ENCODE measurements around the gene EML4.

Gene EML4

GRCh38 chr2:42193722-42194187, 24.6 kb downstream of the EML4 start:
- no peak overlapping the region for H3K4me3 ChIP-seq (ENCODE audit: low read length)
- H3K9me3 ChIP-seq (ENCODE audit: control insufficient read depth, low read length) = no peaks in the 10 kb centered on the region
- peaks cover 28% of the 10 kb centered on the region for H3K4me1 ChIP-seq (ENCODE audit: control insufficient read depth, insufficient read depth, low read length)
- H3K9ac ChIP-seq (ENCODE audit: low read length) = no peak overlapping the region
- H3K36me3 ChIP-seq (ENCODE audit: control insufficient read depth, insufficient read depth, low read length) = no peaks in the 10 kb centered on the region
- no peaks in the 10 kb centered on the region for H3K27me3 ChIP-seq (ENCODE audit: control insufficient read depth, insufficient read depth, low read length)

GRCh38 chr2:42194428-42194827, 25.3 kb downstream of the EML4 start:
- H3K4me3 ChIP-seq (ENCODE audit: low read length) = no peak overlapping the region
- no peak overlapping the region for H3K9ac ChIP-seq (ENCODE audit: low read length)
- H3K9me3 ChIP-seq (ENCODE audit: control insufficient read depth, low read length) = no peaks in the 10 kb centered on the region
- H3K36me3 ChIP-seq (ENCODE audit: control insufficient read depth, insufficient read depth, low read length) = no peaks in the 10 kb centered on the region
- no peaks in the 10 kb centered on the region for H3K27me3 ChIP-seq (ENCODE audit: control insufficient read depth, insufficient read depth, low read length)
- H3K4me1 ChIP-seq (ENCODE audit: control insufficient read depth, insufficient read depth, low read length) = peaks cover 28% of the 10 kb centered on the region

GRCh38 chr2:42195559-42195958, 26.4 kb downstream of the EML4 start:
- Histone ChIP-seq H3K4me1 (ENCODE audit: control insufficient read depth, insufficient read depth, low read length) (peaks cover 28% of the 10 kb centered on the region), H3K9me3 (ENCODE audit: control insufficient read depth, low read length) (no peaks in the 10 kb centered on the region), H3K9ac (ENCODE audit: low read length) (no peak overlapping the region), H3K27me3 (ENCODE audit: control insufficient read depth, insufficient read depth, low read length) (no peaks in the 10 kb centered on the region), H3K4me3 (ENCODE audit: low read length) (no peak overlapping the region), H3K36me3 (ENCODE audit: control insufficient read depth, insufficient read depth, low read length) (no peaks in the 10 kb centered on the region)

GRCh38 chr2:42196070-42196402, 26.9 kb downstream of the EML4 start:
- H3K36me3 ChIP-seq (ENCODE audit: control insufficient read depth, insufficient read depth, low read length) = no peaks in the 10 kb centered on the region
- peaks cover 28% of the 10 kb centered on the region for H3K4me1 ChIP-seq (ENCODE audit: control insufficient read depth, insufficient read depth, low read length)
- H3K9me3 ChIP-seq (ENCODE audit: control insufficient read depth, low read length) = no peaks in the 10 kb centered on the region

GRCh38 chr2:42196403-42197267, 27.5 kb downstream of the EML4 start:
- peaks cover 28% of the 10 kb centered on the region for H3K4me1 ChIP-seq (ENCODE audit: control insufficient read depth, insufficient read depth, low read length)

More at GRCh38 chr2:42196070-42196402, 26.9 kb downstream of the EML4 start:
- Histone ChIP-seq H3K9ac (ENCODE audit: low read length) (no peak overlapping the region), H3K27me3 (ENCODE audit: control insufficient read depth, insufficient read depth, low read length) (no peaks in the 10 kb centered on the region), H3K4me3 (ENCODE audit: low read length) (no peak overlapping the region)

GRCh38 chr2:42197792-42198191, 28.6 kb downstream of the EML4 start:
- no peaks in the 10 kb centered on the region for H3K27me3 ChIP-seq (ENCODE audit: control insufficient read depth, insufficient read depth, low read length)
- no peak overlapping the region for H3K4me3 ChIP-seq (ENCODE audit: low read length)
- peaks cover 28% of the 10 kb centered on the region for H3K4me1 ChIP-seq (ENCODE audit: control insufficient read depth, insufficient read depth, low read length)
- H3K9ac ChIP-seq (ENCODE audit: low read length) = no peak overlapping the region
- no peaks in the 10 kb centered on the region for H3K9me3 ChIP-seq (ENCODE audit: control insufficient read depth, low read length)
- no peaks in the 10 kb centered on the region for H3K36me3 ChIP-seq (ENCODE audit: control insufficient read depth, insufficient read depth, low read length)

More at GRCh38 chr2:42196403-42197267, 27.5 kb downstream of the EML4 start:
- no peaks in the 10 kb centered on the region for H3K36me3 ChIP-seq (ENCODE audit: control insufficient read depth, insufficient read depth, low read length)
- no peaks in the 10 kb centered on the region for H3K9me3 ChIP-seq (ENCODE audit: control insufficient read depth, low read length)
- no peak overlapping the region for H3K9ac ChIP-seq (ENCODE audit: low read length)
- H3K4me3 ChIP-seq (ENCODE audit: low read length) = no peak overlapping the region
- H3K27me3 ChIP-seq (ENCODE audit: control insufficient read depth, insufficient read depth, low read length) = no peaks in the 10 kb centered on the region

GRCh38 chr2:42198466-42198865, 29.3 kb downstream of the EML4 start:
- H3K9ac ChIP-seq (ENCODE audit: low read length) = no peak overlapping the region
- no peaks in the 10 kb centered on the region for H3K27me3 ChIP-seq (ENCODE audit: control insufficient read depth, insufficient read depth, low read length)
- peaks cover 28% of the 10 kb centered on the region for H3K4me1 ChIP-seq (ENCODE audit: control insufficient read depth, insufficient read depth, low read length)
- no peaks in the 10 kb centered on the region for H3K9me3 ChIP-seq (ENCODE audit: control insufficient read depth, low read length)
- H3K4me3 ChIP-seq (ENCODE audit: low read length) = no peak overlapping the region
- no peaks in the 10 kb centered on the region for H3K36me3 ChIP-seq (ENCODE audit: control insufficient read depth, insufficient read depth, low read length)

- H3K36me3 ChIP-seq (ENCODE audit: control insufficient read depth, insufficient read depth, low read length) = no peaks in the 10 kb centered on the region
- H3K4me1 ChIP-seq (ENCODE audit: control insufficient read depth, insufficient read depth, low read length) = peaks cover 23% of the 10 kb centered on the region
- no peak overlapping the region for H3K4me3 ChIP-seq (ENCODE audit: low read length)
- H3K9ac ChIP-seq (ENCODE audit: low read length) = no peak overlapping the region
- no peaks in the 10 kb centered on the region for H3K9me3 ChIP-seq (ENCODE audit: control insufficient read depth, low read length)
- H3K27me3 ChIP-seq (ENCODE audit: control insufficient read depth, insufficient read depth, low read length) = no peaks in the 10 kb centered on the region
Measured at GRCh38 chr2:42199002-42199401, 29.8 kb downstream of the EML4 start.

- no peaks in the 10 kb centered on the region for H3K36me3 ChIP-seq (ENCODE audit: control insufficient read depth, insufficient read depth, low read length)
- H3K9me3 ChIP-seq (ENCODE audit: control insufficient read depth, low read length) = no peaks in the 10 kb centered on the region
- H3K4me1 ChIP-seq (ENCODE audit: control insufficient read depth, insufficient read depth, low read length) = peaks cover 20% of the 10 kb centered on the region
- H3K9ac ChIP-seq (ENCODE audit: low read length) = no peak overlapping the region
- H3K27me3 ChIP-seq (ENCODE audit: control insufficient read depth, insufficient read depth, low read length) = no peaks in the 10 kb centered on the region
- H3K4me3 ChIP-seq (ENCODE audit: low read length) = no peak overlapping the region
Measured at GRCh38 chr2:42199626-42200025, 30.5 kb downstream of the EML4 start.

GRCh38 chr2:42200926-42201855, 32.0 kb downstream of the EML4 start:
- Histone ChIP-seq H3K9ac (ENCODE audit: low read length) (no peak overlapping the region), H3K9me3 (ENCODE audit: control insufficient read depth, low read length) (no peaks in the 10 kb centered on the region), H3K36me3 (ENCODE audit: control insufficient read depth, insufficient read depth, low read length) (no peaks in the 10 kb centered on the region), H3K27me3 (ENCODE audit: control insufficient read depth, insufficient read depth, low read length) (no peaks in the 10 kb centered on the region), H3K4me1 (ENCODE audit: control insufficient read depth, insufficient read depth, low read length) (peaks cover 11% of the 10 kb centered on the region), H3K4me3 (ENCODE audit: low read length) (no peak overlapping the region)

GRCh38 chr2:42202634-42203008, 33.5 kb downstream of the EML4 start:
- Histone ChIP-seq H3K9me3 (ENCODE audit: control insufficient read depth, low read length) (no peaks in the 10 kb centered on the region), H3K4me3 (ENCODE audit: low read length) (no peak overlapping the region)

GRCh38 chr2:42203792-42204191, 34.6 kb downstream of the EML4 start:
- Histone ChIP-seq H3K4me1 (ENCODE audit: control insufficient read depth, insufficient read depth, low read length) (no peaks in the 10 kb centered on the region), H3K4me3 (ENCODE audit: low read length) (no peak overlapping the region), H3K27me3 (ENCODE audit: control insufficient read depth, insufficient read depth, low read length) (no peaks in the 10 kb centered on the region), H3K36me3 (ENCODE audit: control insufficient read depth, insufficient read depth, low read length) (no peaks in the 10 kb centered on the region), H3K9me3 (ENCODE audit: control insufficient read depth, low read length) (no peaks in the 10 kb centered on the region), H3K9ac (ENCODE audit: low read length) (no peak overlapping the region)

More at GRCh38 chr2:42202634-42203008, 33.5 kb downstream of the EML4 start:
- Histone ChIP-seq H3K36me3 (ENCODE audit: control insufficient read depth, insufficient read depth, low read length) (no peaks in the 10 kb centered on the region), H3K27me3 (ENCODE audit: control insufficient read depth, insufficient read depth, low read length) (no peaks in the 10 kb centered on the region), H3K9ac (ENCODE audit: low read length) (no peak overlapping the region), H3K4me1 (ENCODE audit: control insufficient read depth, insufficient read depth, low read length) (no peaks in the 10 kb centered on the region)
